GM21367 (cell line): Measurements from ENCODE around the gene CCDC28B.
A peak's percentile ranks its signal among the peaks of the same experiment; 100 is the strongest.
"Not testable (repeated sequence)": the region's sequence is repeated elsewhere in the genome, so short reads cannot be mapped to it uniquely, and the experiment has no call there.

Source experiments
- ATAC-seq: cut with Tn5 transposase; IDR thresholded peaks from one replicate; pipeline ENCODE4 v1.9.1; 2021; ENCODE audit not compliant: unreplicated experiment

The CCDC28B gene

DNA sequence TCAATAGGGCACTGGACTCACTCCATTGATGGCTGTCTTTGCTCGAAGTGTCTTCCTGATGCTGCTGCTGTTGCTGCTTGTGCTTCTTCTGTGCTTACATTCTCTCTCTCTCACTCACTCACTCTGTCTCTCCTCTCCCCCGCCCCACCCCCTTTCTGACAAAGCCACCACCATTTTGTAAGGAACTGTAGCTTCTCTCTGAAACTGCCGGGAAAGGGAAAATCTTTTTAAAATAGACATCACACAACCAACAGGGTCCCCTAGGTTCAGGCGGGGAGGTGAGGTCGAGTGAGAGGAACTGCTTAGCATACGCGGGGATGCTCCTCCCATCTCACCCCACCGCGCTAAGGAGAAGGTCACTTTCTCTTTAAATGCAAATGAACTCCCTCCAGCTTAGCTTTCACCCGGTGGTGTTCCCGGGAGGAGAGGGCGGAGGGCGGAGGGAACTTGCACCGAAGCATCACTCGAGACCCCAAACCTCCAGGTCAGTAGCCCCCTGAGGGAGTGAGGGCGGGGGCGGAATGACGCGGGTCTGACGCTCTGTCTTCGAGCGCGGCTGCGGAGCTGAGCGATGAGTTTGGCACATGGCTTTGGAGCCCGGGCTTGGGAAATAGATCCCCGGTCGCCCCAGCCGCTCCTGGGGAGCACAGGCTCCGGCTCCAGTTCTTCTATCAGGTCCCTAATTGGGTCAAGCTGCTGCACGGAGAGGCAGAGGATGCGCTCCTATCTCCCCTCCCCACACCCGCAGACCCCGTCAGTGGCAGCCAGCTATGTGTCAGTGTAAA is at the start of gene CCDC28B:
TSS of gene CCDC28B (plus strand) at position 370 of the 785 bp plus-strand sequence. CDS start 1,341 bp downstream, outside the sequence.
- ATAC-seq, result no peak

- no peak for ATAC-seq
These were observed 49.5 kb upstream of the CCDC28B start for GRCh38 chr1:32150847-32151246.

GRCh38 chr1:32151319-32151787 is 49.0 kb upstream of the CCDC28B start:
- no peak for ATAC-seq

GRCh38 chr1:32159189-32159588 is 41.2 kb upstream of the CCDC28B start:
- ATAC-seq, result no peak

- ATAC-seq, result no peak
These were observed 37.0 kb upstream of the CCDC28B start for GRCh38 chr1:32163405-32163804.

GRCh38 chr1:32165633-32166032 is 34.8 kb upstream of the CCDC28B start:
- ATAC-seq, result not testable (repeated sequence)

DNA sequence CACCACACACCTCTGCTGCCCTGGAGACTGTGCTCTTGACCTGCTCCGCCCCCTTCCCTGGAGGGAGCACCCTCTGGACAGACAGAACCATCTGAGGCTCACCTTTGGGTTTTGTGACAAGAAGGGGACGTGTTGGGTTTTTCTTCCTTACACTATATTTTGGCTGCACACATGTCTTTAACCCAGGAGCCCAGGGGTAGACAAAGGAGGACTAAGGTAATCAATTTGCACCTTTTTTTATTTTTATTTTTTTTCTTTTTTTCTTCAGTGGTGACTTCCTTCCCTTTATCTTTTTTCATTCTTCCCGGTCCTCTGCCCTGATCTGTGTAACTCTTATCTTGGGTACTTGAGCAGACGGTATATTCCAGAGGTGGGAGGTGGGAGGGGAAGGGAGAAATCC is 29.4 kb upstream of the CCDC28B start:
- ATAC-seq, result no peak

DNA sequence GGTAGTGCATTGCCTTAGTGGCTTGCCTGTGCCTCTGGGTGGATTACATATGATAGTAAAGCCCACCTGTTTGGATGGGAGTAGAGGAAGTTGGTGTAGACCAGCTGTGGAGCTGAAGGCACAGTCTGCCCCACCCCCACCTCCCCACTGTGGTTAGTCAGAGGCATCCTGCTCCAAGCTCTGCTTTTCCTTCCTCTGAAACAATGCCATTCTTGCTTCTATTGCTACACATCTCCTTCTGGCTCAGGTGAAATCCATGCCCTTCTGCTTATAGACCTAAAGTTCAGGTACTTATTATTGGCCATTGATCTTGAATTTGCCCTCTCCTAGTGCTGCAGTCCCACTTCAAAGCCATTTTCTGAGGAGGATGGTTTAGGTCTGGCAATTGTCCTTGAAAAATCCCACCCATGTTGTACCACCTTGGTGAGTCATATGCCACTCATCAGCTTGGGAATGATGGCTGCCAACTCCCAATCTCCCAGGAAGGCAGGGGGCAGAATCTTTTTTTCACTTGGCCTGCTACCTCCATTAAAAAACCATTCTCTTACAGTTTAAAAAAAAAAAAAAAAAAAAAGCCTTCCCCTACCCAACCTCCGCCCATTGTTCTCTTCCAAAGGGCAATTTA is 27.7 kb upstream of the CCDC28B start:
- no peak for ATAC-seq

- no peak for ATAC-seq
These were observed 21.8 kb upstream of the CCDC28B start for GRCh38 chr1:32178380-32179192.

DNA sequence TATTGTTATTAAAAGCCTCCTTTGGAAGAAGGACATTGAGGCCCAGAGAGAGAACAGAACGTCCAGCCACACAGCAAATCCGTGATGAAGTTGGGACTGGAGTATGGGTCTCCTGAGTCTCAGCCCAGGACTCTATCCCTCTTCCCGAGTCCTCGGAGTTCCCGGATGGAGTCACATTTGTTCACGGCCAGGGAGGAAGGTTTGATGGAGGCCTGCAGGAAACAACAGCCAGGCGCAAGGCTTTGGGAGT is 21.3 kb upstream of the CCDC28B start:
- peak; percentile 5 for ATAC-seq

DNA sequence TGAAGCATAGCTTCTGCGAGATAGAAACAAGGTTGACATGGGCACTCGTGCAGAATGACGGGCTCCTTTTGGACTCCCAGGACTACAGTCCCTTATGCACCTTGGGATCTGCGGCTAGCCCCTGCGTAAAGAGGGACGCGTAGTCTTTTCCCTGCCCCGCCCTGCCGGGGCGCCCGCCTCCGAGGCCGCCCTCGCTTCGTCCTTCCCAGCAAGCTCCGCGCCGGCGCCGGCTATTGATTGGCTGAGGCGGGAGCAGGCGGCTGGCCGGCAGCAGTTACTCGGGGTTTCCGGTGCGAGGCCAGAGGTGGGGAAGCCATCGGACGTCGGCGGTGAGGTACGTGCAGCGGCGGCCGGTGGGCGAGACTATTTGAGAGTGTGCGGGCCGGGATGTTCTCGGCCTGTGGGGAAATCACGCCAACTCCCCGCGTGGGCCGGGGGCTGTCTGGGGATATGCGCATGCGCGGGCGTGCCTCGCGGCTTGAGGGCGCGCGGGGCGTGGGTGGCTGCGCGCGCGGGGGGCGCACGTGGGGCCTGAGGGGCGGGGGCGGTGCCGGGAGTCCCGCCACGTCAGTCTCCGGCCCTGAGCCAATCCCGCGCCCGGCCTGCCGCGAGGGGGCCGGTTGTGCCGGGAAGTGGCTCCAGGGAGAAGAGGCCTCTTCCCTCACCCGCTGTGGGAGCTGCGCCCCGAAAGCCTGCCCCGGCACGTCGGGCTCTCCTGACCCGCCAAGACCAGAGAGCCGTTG is 20.8 kb upstream of the CCDC28B start, which contains the start of gene TXLNA:
TSS of gene TXLNA (plus strand) at position 233 of the 743 bp plus-strand sequence. CDS start 671 bp downstream, outside the sequence.
- peak; percentile 71 for ATAC-seq

GRCh38 chr1:32180186-32181060 is 20.0 kb upstream of the CCDC28B start:
- ATAC-seq, result peak; percentile 9

DNA sequence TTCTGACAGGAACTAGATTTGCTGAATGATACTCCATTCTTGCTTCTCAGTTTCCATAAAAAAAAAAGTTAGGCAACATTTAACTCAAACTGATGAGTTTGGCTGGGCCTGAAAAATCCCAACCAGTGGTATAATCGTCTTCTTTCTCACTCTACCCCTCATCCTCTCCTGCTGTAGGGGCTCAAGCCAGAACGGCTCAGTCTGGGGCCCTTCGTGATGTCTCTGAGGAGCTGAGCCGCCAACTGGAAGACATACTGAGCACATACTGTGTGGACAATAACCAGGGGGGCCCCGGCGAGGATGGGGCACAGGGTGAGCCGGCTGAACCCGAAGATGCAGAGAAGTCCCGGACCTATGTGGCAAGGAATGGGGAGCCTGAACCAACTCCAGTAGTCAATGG is 19.3 kb upstream of the CCDC28B start:
- no peak for ATAC-seq

- no peak for ATAC-seq
These were observed 18.8 kb upstream of the CCDC28B start for GRCh38 chr1:32181563-32181962.

DNA sequence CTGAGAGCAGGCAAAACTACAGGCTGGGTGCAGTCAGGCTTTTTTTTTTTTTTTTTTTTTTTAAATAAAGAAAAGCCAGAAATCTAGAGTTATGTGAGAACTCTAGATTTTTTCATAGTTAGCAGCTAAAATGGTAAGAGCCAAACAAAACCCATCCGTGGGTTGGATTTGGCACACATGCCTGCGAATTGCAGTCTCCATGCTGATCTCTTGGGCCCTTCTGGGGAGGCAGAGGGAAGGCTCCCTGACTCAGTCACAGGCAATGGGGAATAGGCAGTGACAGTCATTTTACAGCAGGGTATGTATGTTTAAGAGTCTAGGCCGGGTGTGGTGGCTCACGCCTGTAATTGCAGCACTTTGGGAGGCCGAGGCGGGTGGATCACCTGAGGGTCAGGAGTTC is 18.3 kb upstream of the CCDC28B start:
- ATAC-seq, result no peak

DNA sequence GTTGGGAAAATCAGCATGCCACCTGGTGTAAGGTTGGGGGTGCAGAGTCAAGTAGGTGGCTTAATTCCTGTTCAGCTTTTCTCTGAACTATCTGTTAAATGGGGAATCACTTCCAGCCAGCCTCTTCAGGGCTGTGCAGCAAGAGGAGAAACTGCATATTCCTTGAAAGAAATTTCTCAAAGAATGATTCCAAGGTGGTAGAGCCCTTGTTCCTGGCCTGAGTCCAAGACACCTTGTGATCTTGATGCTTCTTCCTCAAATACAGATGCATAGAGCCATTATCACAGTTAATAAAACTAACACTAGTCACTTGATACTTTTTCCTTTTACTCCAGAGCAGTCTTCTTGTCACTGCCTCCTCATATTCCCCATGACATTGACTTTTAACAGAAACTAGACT is 15.7 kb upstream of the CCDC28B start:
- ATAC-seq, result no peak

GRCh38 chr1:32186077-32186476 is 14.3 kb upstream of the CCDC28B start:
- no peak for ATAC-seq

DNA sequence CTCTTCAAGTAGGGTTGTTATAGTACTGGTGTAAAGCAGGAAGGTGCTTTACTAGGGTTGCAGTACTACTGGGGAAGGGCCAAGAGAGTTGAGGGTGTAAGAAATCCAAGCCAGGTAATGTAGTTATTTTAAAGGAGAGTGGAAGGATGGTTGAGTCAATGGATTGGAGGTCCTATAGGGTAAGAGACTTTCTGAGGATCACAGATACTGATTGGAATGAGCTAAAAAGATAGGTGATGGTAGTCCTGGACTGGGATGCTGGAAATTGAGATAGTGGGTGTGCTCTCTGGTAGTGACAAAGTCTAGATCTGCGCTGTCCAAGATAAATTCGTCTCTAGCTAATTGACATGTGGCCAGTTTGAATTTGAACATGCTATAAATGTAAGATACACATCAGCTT is 13.9 kb upstream of the CCDC28B start:
- ATAC-seq, result no peak

DNA sequence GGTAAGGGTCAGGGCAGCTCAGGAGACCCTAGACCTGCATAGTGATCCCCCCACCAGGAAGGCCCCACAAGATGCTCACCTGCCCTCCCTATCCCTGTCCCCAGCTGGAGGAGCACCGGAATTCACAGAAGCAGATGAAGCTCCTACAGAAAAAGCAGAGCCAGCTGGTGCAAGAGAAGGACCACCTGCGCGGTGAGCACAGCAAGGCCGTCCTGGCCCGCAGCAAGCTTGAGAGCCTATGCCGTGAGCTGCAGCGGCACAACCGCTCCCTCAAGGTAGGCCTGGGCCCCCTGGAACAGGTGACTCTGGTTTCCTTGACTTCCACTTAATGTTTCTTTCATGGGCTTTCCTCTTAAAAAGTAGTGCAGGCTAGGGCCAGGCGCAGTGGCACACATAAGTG is 12.5 kb upstream of the CCDC28B start:
- ATAC-seq, result no peak
